Aorta (tissue), 5 donors: ENCODE measurements around the gene MRPS35. TPM values are rescaled to one million over a fixed set of nuclear protein-coding genes. Genes with fewer than 3 reads are reported as not detected.

ENCODE experiments used
- ATAC-seq: fragments of 200-7000 bp; cut with Tn5 transposase; one replicate; pipeline ENCODE4 v1.9.1; 2022; ENCODE audit warnings: moderate library complexity; ENCODE audit not compliant: low FRiP score
- DNase-seq, 2 donors: peaks; one replicate each; pipeline ENCODE4 v3.0.0-alpha.2; 2020
- H3K27ac ChIP-seq, 2 donors: one replicate each; pipeline ENCODE4 v1.5.1; 2013; ENCODE audit warnings: low read length in 2 of 2, mild to moderate bottlenecking in 2 of 2, moderate library complexity in 2 of 2, control low read depth in 1 of 2, inconsistent platforms in 1 of 2, low read depth in 1 of 2
- H3K27me3 ChIP-seq, 2 donors: one replicate each; pipeline ENCODE4 v1.6.1; 2013; ENCODE audit warnings: control low read depth in 1 of 2, low read length in 1 of 2, mild to moderate bottlenecking in 1 of 2, moderate library complexity in 1 of 2; ENCODE audit not compliant: insufficient read depth in 2 of 2, control insufficient read depth in 1 of 2
- H3K36me3 ChIP-seq, 2 donors: one replicate each; pipeline ENCODE4 v1.6.1; 2013; ENCODE audit warnings: control low read depth in 1 of 2, low read length in 1 of 2, mild to moderate bottlenecking in 1 of 2; ENCODE audit not compliant: insufficient read depth in 2 of 2, control insufficient read depth in 1 of 2
- H3K4me1 ChIP-seq, 2 donors: one replicate each; pipeline ENCODE4 v1.6.1; 2013; ENCODE audit warnings: low read length in 2 of 2, control low read depth in 1 of 2, mild to moderate bottlenecking in 1 of 2, moderate library complexity in 1 of 2; ENCODE audit not compliant: insufficient read depth in 2 of 2, control insufficient read depth in 1 of 2
- H3K4me3 ChIP-seq, 2 donors: one replicate each; pipeline ENCODE4 v1.5.1; 2013; ENCODE audit warnings: low read length in 2 of 2, control low read depth in 1 of 2, mild to moderate bottlenecking in 1 of 2
- H3K9me3 ChIP-seq: one replicate; pipeline ENCODE4 v1.6.1; 2013; ENCODE audit warnings: mild to moderate bottlenecking, low read length; ENCODE audit not compliant: control insufficient read depth
- WGBS, 2 donors: extraction: QIAGEN DNeasy Blood & Tissue Kit; methylation state at CpG; one replicate each; pipeline ENCODE4 v1.1.7; 2013; 5-methylcytosine and 5-hydroxymethylcytosine counted together
- intact Hi-C, 2 donors: fragments of 100-400 bp; cut with DNase I; formaldehyde crosslinking; loops; one replicate each; pipeline versions ENCODE4 v1.14.2 to v1.15.0; 2022
- polyA plus RNA-seq, 2 donors: library from polyadenylated mRNA; stranded (reverse); fragments of 200-250 nt; gene quantifications; one replicate each; pipeline ENCODE4 v1.2.3, GENCODE V29; 2013
- total RNA-seq, 2 donors: library from RNA; stranded (reverse); fragmentation: NEBNext Ultra II Directional; extraction: Animal tissue kit (Norgen Biotek cat#: 25700); gene quantifications; one replicate each; pipeline ENCODE4 v1.2.1, GENCODE V29; 2021
- donor health status: healthy with polysubstance abuse.
- donor health status: Bipolar disorder and iron deficiency.
- donor health status: DM: no; HTN: no; CAD: no.
- donor health status: DM: no; HTN: no; CAD: no.
- donor health status: DM: yes; HTN: yes; CAD: no.

Gene MRPS35
- total and polyA plus RNA-seq, 4 donors = 18.3 to 35.8 (median 21.9) TPM

DNA sequence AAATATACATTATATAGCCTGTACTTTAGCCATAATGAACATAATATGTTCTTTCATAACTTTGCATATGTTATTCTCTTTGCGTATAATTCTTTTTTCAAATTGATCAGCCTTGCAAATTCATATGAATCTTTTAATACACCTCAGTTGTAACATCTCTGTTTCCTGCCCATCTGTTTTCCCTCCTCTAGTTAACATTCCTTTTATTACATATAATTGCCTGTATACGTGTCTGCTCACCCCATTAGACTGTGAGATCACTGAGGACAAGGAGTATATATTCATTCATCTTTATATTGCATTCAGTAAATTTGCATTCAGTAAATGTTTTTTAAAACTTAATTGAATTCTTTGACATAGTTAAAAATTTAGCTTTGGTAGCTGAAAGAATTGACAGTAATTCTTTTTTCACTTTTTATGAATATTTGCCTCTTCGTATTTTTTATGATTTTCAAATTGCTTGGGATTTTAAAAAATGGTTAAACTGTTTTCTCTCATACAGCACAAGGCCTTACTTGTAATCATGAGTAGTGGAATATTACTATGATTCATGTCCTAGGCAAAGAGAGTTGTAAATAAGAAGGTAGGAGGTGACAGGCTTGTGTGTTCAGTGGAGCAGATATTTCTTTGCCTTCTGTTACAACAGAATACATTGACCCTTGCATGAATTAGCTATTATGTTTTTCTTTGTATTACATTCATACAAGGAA, 36.6 kb downstream of the MRPS35 start:
- H3K27ac ChIP-seq = peak overlapping the region in 1 of 2 donors; percentile 82
- DNase-seq (no peak), ATAC-seq (no peak)
- WGBS, 2 donors = 73 to 76% methylated on average over 3 of the region's 3 CpGs
- intact Hi-C loops = loop anchor here in 1 of 2 donors (1.0 to 10.0 kb wide), 3 partner anchors 33 to 428 kb away; partner anchors contain the start of genes KLHL42 and MANSC4
- no peak overlapping the region for H3K4me3 ChIP-seq
- no peaks in the 10 kb centered on the region for H3K27me3 ChIP-seq
- H3K4me1 ChIP-seq = peaks cover 0 to 6% of the 10 kb centered on the region in 2 donors
- no peaks in the 10 kb centered on the region for H3K9me3 ChIP-seq
- no peaks in the 10 kb centered on the region for H3K36me3 ChIP-seq

DNA sequence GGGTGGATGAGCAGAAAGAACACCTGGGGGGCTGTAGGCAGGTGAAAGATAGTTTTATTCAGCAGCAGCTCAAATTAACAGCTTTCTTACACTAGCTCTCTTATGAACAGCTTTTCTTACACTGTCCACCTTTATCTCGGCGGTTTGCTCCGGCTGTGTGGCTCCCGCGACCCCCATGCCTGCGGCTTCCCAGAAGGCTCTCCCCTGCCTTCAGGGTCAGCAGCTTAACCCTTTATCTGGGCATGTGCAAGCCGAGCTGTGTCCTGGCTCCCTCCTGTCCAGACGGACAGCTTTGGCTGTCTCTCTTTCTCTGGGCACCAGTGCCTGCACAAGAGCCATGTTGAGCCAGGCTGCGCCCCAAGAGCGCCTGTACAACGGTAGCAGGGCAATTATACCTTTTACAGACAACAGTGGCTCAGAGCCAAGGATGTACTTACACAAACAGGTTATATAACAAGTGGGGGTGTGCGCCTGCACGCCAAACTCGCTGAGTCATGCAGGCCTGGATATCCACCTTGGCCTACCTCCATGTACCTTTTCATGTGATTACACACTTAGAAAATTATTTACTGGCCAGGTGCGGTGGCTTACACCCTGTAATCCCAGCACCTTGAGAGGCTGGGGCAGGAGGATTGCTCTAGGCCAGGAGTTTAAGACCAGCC, 40.9 kb downstream of the MRPS35 start:
- DNase-seq (no peak), ATAC-seq (no peak)
- Histone ChIP-seq H3K27ac (no peak overlapping the region), H3K36me3 (peaks cover 2 to 3% of the 10 kb centered on the region in 2 donors), H3K9me3 (no peaks in the 10 kb centered on the region), H3K27me3 (no peaks in the 10 kb centered on the region), H3K4me1 (peaks cover 0 to 3% of the 10 kb centered on the region in 2 donors), H3K4me3 (no peak overlapping the region)
- intact Hi-C loops = no loop called here
- WGBS, 2 donors = 89% methylated on average over 15 of the region's 15 CpGs

DNA sequence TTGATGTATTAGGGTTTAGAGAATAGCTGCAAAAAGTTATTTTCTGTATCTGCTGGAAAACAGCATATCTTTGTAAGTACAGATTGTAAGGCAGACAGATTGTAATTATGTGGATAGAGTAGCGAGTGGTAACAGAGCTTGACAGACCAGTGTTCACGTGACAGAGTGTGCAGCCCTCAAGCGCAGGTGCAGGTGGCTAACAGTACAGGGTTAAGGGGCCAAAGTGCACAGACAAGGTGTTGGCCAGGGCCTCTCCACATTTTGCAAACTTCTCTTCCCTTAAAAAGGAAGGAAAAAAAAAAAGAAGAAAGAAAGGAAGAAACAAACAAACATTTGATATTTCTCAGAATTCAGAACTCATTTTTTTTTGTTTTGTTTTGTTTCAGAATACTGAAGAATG, 44.2 kb downstream of the MRPS35 start:
- ATAC-seq = no peak
- peaks cover 2 to 3% of the 10 kb centered on the region in 2 donors for H3K36me3 ChIP-seq
- H3K27me3 ChIP-seq = no peaks in the 10 kb centered on the region
- H3K4me1 ChIP-seq = no peaks in the 10 kb centered on the region
- 93 to 95% methylated on average over 3 of the region's 3 CpGs for WGBS, 2 donors
- no peaks in the 10 kb centered on the region for H3K9me3 ChIP-seq
- intact Hi-C loops = no loop called here
- no peak overlapping the region for H3K27ac ChIP-seq
- no peak overlapping the region for H3K4me3 ChIP-seq
- DNase-seq = no peak

DNA sequence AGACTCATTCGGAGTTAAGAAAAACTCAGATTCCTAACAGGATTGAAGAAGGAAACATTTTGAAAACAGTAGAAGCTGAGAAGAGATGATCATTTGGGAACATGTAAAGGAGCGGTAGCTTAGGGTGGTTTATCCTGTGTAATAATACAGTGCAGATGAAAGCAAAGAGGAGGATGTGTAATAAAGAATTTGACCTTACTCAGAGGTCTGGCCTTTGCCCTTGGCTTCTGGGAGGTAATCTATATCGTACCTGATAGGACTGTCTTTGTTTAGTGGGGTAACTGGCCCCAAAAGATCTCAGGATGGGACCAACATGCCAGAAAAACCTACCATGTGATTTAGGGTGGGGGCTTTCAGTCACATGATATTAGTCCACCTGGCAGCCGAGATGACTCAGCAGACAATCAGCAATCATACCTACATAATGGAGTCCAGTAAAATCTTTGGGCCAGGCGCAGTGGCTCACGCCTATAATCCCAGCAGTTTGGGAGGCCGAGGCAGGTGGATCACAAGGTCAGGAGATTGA, 46.1 kb downstream of the MRPS35 start:
- Histone ChIP-seq H3K9me3 (no peaks in the 10 kb centered on the region), H3K27ac (no peak overlapping the region), H3K4me1 (no peaks in the 10 kb centered on the region), H3K27me3 (no peaks in the 10 kb centered on the region), H3K4me3 (no peak overlapping the region), H3K36me3 (peaks cover 2 to 3% of the 10 kb centered on the region in 2 donors)
- ATAC-seq (no peak), DNase-seq (no peak)
- 93 to 96% methylated on average over 7 of the region's 7 CpGs for WGBS, 2 donors
- intact Hi-C loops = no loop called here

GRCh38 chr12:27762757-27763156, 52.1 kb downstream of the MRPS35 start:
- H3K4me1 ChIP-seq = no peaks in the 10 kb centered on the region
- 93 to 97% methylated on average over 2 of the region's 2 CpGs for WGBS, 2 donors
- DNase-seq = no peak
- H3K9me3 ChIP-seq = peaks cover under 1% of the 10 kb centered on the region
- H3K27me3 ChIP-seq = no peaks in the 10 kb centered on the region
- no peak overlapping the region for H3K27ac ChIP-seq
- intact Hi-C loops = no loop called here
- ATAC-seq = no peak
- H3K36me3 ChIP-seq = peaks cover 0 to 2% of the 10 kb centered on the region in 2 donors
- no peak overlapping the region for H3K4me3 ChIP-seq

DNA sequence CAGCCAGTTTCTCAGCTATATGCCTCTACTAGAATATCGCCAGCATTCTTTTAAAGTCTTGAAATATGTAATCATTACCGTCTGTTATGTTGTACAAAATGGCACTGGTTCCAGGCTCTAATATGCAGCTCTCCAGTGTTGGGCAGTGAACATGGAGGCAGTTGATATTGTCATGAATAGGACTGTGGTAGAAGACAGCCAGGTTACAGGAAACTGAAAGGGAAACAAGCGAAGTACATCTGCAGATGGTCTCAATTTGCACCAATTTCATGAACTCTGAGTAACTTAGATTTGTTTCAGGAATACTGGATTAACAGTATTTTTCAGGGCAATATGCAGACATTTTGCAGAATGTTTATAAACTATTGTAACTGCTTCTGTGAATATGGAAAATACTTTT, 56.0 kb downstream of the MRPS35 start:
- 91 to 92% methylated on average over 3 of the region's 3 CpGs for WGBS, 2 donors
- no peaks in the 10 kb centered on the region for H3K4me1 ChIP-seq
- DNase-seq = no peak

DNA sequence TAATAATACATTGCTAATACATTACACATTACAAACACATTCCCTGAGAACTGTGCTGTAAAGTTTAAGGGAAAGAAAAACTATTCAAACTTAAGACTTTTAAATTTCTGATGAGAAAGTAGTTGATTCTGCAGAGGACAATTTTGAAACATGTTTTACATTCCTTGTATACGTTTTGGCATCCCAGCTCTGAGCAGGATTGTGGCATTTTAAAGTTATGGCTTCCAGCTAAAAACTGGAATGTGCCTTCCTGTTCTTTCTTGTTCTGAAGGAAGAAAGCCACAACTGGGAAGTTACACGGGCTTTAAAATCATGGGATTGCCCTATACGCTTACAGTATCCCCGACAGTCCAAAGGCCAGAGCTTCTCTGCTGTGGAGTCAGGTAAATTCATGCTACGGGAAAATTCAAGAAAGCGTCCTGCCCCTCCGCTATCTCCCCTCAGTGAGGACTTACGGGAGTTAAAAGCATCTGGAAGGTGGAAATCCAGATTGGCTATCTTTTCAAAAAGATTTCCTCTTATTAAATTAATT, 58.6 kb downstream of the MRPS35 start:
- intact Hi-C loops = no loop called here
- Histone ChIP-seq H3K9me3 (peaks cover 1% of the 10 kb centered on the region), H3K36me3 (peaks cover 0 to 2% of the 10 kb centered on the region in 2 donors), H3K27me3 (no peaks in the 10 kb centered on the region), H3K4me3 (no peak overlapping the region), H3K4me1 (no peaks in the 10 kb centered on the region), H3K27ac (no peak overlapping the region)
- no peak for ATAC-seq
- DNase-seq = no peak
- 79 to 80% methylated on average over 8 of the region's 8 CpGs for WGBS, 2 donors

More for the DNA sequence above, 56.0 kb downstream of the MRPS35 start:
- Histone ChIP-seq H3K9me3 (peaks cover 1% of the 10 kb centered on the region), H3K27me3 (no peaks in the 10 kb centered on the region), H3K36me3 (peaks cover 0 to 2% of the 10 kb centered on the region in 2 donors), H3K27ac (no peak overlapping the region), H3K4me3 (no peak overlapping the region)
- ATAC-seq = no peak
- intact Hi-C loops = no loop called here

DNA sequence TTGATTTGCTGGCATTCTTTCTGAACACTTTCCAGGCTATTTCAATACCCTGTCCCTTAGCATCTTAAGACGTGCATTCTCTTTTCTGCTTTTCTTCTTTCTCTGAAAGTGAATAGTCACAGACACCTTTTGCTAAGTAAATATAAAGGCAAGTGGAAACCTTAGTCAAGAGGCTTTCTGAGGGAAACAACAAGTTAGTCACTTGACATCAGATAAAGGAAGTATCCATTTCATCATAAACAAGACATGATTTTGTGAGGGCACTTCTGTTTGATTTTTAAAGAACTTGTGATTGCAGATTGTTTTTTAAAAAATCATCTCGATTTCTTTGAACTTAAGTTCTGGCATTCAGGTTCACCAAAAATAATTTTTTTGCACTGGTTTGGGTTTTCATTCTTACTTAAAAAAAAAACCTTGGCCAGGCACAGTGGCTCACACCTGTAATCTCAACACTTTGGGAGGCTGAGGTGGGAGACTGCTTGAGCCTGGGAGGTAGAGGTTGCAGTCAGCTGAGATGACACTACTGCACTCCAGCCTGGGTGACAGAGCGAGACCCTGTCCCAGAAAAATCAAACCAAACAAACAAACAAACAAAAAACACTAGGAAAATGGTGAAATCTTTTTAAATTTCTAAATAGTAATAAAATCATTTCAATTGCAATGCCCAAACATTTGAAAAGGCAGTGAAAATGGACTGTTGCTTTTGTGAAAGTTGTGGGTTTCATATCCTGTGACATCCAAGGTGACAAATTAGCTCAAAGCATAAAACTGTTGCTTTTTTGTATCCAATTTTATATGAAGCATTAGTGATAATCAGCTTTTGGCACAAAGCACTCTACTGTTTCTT, 61.1 kb downstream of the MRPS35 start:
- WGBS, 2 donors = 92 to 94% methylated on average over 3 of the region's 3 CpGs
- intact Hi-C loops = no loop called here

More for the DNA sequence above, 61.1 kb downstream of the MRPS35 start:
- DNase-seq (no peak), ATAC-seq (no peak)
- Histone ChIP-seq H3K4me1 (no peaks in the 10 kb centered on the region), H3K9me3 (peaks cover 1% of the 10 kb centered on the region), H3K27me3 (no peaks in the 10 kb centered on the region), H3K36me3 (no peaks in the 10 kb centered on the region), H3K4me3 (no peak overlapping the region), H3K27ac (no peak overlapping the region)
